Epidermal melanocyte (primary cell): Measurements from ENCODE around the gene TANC2.
A peak's percentile ranks its signal among the peaks of the same experiment; 100 is the strongest.
"Not testable (repeated sequence)": the region's sequence is repeated elsewhere in the genome, so short reads cannot be mapped to it uniquely, and the experiment has no call there.

Source experiments
- DNase-seq: peaks from one replicate; pipeline ENCODE4 v3.0.0; 2011; ENCODE audit warnings: low spot score; ENCODE audit not compliant: insufficient read length

Gene TANC2

GRCh38 chr17:62964506-62964905 lies 1.5 kb upstream of the TANC2 start:
- no peak for DNase-seq

- no peak for DNase-seq
Measured at GRCh38 chr17:62965174-62965685, 805 bp upstream of the TANC2 start.

- no peak for DNase-seq
Measured at GRCh38 chr17:62966426-62967204, 580 bp downstream of the TANC2 start.

GRCh38 chr17:62967205-62967529 lies 1.1 kb downstream of the TANC2 start:
- no peak for DNase-seq

GRCh38 chr17:62968445-62968923 lies 2.4 kb downstream of the TANC2 start:
- DNase-seq = peak; percentile 92

- DNase-seq = no peak
Measured at GRCh38 chr17:62970610-62971009, 4.6 kb downstream of the TANC2 start.

GRCh38 chr17:62971853-62972252 lies 5.8 kb downstream of the TANC2 start:
- DNase-seq = no peak

GRCh38 chr17:62974788-62975187 lies 8.8 kb downstream of the TANC2 start:
- no peak for DNase-seq

- DNase-seq = no peak
Measured at GRCh38 chr17:62975206-62975605, 9.2 kb downstream of the TANC2 start.

- DNase-seq = not testable (repeated sequence)
Measured at GRCh38 chr17:62976643-62977231, 10.7 kb downstream of the TANC2 start.

- DNase-seq = no peak
Measured at GRCh38 chr17:62980842-62981241, 14.8 kb downstream of the TANC2 start.

GRCh38 chr17:62981933-62982332 lies 15.9 kb downstream of the TANC2 start:
- no peak for DNase-seq

- DNase-seq = no peak
Measured at GRCh38 chr17:62984801-62985200, 18.8 kb downstream of the TANC2 start.

- no peak for DNase-seq
Measured at GRCh38 chr17:62986549-62986948, 20.5 kb downstream of the TANC2 start.

GRCh38 chr17:62987136-62987535 lies 21.1 kb downstream of the TANC2 start:
- DNase-seq = no peak

- no peak for DNase-seq
Measured at GRCh38 chr17:62989501-62989900, 23.5 kb downstream of the TANC2 start.

GRCh38 chr17:62994931-62995330 lies 28.9 kb downstream of the TANC2 start:
- DNase-seq = no peak

GRCh38 chr17:62995377-62995885 lies 29.4 kb downstream of the TANC2 start:
- no peak for DNase-seq

GRCh38 chr17:62996221-62996620 lies 30.2 kb downstream of the TANC2 start:
- DNase-seq = no peak

- DNase-seq = no peak
Measured at GRCh38 chr17:62998166-62998565, 32.1 kb downstream of the TANC2 start.

GRCh38 chr17:62998665-62999393 lies 32.8 kb downstream of the TANC2 start:
- no peak for DNase-seq

- DNase-seq = no peak
Measured at GRCh38 chr17:62999736-63000135, 33.7 kb downstream of the TANC2 start.
